DND-41 (cell line): ENCODE results near the gene HS2ST1.

Source experiments
- EZH2 ChIP-seq: IDR thresholded peaks from 3 replicates; pipeline ENCODE4 v1.6.1; 2012; ENCODE audit warnings: borderline replicate concordance, low read depth, mild to moderate bottlenecking, moderate library complexity, low read length, inconsistent platforms; ENCODE audit not compliant: severe bottlenecking
- TF ChIP-seq, protein P1 (sequence below): IDR thresholded peaks from 2 replicates; pipeline ENCODE4 v1.5.1; 2012; ENCODE audit warnings: borderline replicate concordance, low read length, moderate library complexity, mild to moderate bottlenecking; ENCODE audit not compliant: poor library complexity, severe bottlenecking; ENCODE audit errors: extremely low read depth

DNA sequence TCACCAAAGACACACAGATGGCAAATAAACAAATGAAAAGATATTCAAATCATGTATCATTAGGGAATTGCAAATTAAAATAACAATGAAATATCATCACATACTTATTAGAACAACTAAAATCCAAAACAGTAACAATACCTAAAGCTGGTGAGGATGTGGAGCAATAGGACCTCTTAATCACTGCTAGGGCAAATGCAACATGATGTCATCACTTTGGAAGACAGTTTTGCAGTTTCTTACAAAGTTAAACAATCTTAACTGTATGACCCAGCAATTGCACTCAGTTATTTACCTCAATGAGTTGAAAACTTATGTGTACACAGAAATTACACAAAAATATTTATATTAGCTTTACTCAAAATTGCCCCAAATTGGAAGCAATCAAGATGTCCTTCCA lies 47.8 kb upstream of the HS2ST1 start:
- TF ChIP-seq, protein P1, sequence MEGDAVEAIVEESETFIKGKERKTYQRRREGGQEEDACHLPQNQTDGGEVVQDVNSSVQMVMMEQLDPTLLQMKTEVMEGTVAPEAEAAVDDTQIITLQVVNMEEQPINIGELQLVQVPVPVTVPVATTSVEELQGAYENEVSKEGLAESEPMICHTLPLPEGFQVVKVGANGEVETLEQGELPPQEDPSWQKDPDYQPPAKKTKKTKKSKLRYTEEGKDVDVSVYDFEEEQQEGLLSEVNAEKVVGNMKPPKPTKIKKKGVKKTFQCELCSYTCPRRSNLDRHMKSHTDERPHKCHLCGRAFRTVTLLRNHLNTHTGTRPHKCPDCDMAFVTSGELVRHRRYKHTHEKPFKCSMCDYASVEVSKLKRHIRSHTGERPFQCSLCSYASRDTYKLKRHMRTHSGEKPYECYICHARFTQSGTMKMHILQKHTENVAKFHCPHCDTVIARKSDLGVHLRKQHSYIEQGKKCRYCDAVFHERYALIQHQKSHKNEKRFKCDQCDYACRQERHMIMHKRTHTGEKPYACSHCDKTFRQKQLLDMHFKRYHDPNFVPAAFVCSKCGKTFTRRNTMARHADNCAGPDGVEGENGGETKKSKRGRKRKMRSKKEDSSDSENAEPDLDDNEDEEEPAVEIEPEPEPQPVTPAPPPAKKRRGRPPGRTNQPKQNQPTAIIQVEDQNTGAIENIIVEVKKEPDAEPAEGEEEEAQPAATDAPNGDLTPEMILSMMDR: no peak
- no peak for TF ChIP-seq EZH2
